Activated CD4-positive, CD25-positive, alpha-beta regulatory T cell treated with anti-CD3 and anti-CD28 coated beads, Interleukin-2, amount 50 U/mL, for 16 hours (primary cell): Measurements from ENCODE around the gene ERVW-1.

ENCODE experiments used
- DNase-seq: peaks from one replicate; pipeline ENCODE4 v3.0.0-alpha.2; 2020; ENCODE audit warnings: low read depth, low spot score

ERVW-1 gene

DNA sequence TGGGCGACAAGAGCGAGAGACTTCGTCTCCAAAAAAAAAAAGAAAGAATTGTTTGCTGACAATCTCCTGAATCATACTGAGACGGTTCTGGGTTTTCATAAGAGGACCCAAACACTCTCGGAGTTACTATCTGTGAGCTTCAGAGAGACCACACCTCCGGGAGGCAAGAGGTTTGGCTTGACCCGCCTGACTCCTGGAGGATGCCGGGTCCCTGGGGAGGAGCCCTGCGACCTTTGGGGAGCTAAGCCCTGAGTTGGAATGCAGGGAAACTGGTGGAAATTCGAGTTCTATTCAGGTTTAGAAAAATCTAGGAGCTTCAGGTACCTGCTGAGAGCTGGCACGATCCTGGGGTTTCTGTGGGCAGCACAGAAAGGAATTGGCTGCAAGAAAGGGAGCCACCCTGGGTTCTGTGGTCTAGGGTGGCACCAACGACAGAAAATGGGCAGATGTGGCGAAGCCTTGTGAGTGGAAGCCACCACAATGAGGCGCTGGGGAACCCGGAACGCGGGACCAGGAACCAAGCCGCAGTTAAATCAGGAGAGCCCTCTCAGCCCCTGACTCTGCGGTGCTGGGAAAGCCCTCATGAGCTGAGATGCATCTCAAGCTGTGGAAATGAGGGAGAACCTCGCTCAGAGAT lies 52.3 kb downstream of the ERVW-1 start:
- no peak for DNase-seq

DNA sequence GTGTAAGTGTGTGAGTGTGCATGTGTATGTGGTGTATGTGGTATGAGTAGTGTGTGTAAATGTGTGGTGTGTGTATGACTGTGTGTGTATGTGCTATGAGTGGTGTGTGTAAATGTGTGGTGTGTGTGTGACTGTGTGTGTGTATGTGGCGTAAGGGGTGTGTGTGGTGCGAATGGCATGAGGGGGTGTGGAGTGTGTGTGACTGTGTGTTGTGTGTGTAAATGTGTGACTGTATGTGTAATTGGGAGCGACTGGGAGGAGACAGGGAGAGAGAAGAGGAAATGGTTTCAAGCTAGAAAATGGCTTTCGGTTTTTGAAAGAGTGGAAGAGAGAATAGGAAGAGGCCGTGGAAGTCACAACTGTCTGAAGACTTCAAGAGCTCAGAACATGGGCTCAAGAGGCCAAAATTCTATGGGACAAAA lies 54.0 kb downstream of the ERVW-1 start:
- DNase-seq = no peak

- DNase-seq = no peak
Measured at GRCh38 chr7:92422926-92423325, 54.8 kb downstream of the ERVW-1 start.

DNA sequence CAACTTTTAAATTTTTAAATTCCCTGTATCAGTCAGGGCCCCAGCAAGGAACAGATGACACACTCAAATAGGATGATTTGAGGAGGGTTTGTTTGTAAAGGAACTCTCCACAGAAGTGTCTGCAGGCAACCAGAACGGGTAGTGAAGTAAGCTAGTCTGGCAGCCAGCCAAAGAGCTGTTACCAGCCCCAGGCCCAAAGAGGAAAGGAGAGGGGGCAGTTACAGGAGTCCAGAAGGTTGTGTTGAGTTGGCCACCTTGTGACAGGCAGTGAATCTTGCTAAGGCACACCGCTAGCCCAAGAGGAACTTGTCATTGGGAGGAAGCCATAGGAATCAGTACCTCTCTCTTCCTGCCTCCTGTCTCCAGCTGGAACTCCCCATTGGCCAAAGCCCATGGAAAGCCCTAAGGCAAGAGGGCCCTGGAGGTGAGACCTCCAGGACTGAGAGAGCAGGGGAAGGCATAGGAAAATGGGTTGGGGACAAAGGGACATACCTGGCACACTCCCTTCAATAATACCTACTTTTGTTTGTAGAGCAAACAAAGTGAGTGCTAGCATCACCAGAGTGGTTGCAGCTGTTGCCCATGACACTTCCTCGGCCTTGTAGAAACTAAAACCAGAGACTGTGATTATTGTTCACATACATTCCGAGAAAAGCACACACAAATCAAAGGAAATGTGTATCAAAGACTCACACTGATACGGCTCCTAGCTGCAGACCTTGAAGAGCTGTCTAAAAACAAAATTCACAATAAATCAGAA lies 55.9 kb downstream of the ERVW-1 start:
- no peak for DNase-seq
